GM19099 (cell line): ENCODE measurements around the gene TMEM198.

Source experiments
- POLR2A ChIP-seq: IDR thresholded peaks from 3 replicates; pipeline ENCODE4 v1.6.1; 2011; ENCODE audit warnings: low read depth; ENCODE audit not compliant: insufficient read length; ENCODE audit errors: extremely low read depth

Gene TMEM198

DNA sequence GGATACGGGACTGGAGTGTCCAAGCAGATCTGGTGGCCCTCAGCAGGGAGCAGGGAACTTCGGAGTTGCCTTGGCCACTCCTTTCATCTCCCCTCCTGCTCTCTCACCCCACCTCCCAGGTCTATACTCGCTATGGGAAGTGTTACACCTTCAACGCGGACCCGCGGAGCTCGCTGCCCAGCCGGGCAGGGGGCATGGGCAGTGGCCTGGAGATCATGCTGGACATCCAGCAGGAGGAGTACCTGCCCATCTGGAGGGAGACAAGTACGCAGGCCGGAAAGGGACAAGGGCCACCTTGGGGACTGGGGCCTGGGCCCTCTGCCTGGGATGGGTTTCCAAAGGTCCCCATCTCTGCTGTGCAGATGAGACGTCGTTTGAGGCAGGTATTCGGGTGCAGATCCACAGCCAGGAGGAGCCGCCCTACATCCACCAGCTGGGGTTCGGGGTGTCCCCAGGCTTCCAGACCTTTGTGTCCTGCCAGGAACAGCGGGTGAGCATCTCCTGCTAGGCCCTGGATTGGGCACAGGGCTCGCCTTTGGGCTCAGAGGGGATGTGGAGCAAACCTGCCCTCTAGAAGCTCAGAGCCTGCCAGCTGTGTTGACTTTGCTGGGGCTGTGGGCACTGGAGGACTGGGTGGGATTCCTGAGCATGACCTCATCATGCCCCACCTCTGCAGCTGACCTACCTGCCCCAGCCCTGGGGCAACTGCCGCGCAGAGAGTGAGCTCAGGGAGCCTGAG, 12.0 kb upstream of the TMEM198 start:
- no peak for TF ChIP-seq POLR2A

DNA sequence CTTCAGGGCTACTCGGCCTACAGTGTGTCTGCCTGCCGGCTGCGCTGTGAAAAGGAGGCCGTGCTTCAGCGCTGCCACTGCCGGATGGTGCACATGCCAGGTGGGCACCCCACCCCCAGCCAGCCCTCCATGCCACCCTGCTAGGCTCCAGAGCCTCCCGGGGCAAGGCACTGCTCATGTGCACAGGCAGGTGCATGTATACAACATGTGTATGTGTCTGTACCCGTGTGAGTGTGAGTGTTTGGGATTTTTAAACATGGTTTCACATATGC, 11.5 kb upstream of the TMEM198 start:
- no peak for TF ChIP-seq POLR2A

DNA sequence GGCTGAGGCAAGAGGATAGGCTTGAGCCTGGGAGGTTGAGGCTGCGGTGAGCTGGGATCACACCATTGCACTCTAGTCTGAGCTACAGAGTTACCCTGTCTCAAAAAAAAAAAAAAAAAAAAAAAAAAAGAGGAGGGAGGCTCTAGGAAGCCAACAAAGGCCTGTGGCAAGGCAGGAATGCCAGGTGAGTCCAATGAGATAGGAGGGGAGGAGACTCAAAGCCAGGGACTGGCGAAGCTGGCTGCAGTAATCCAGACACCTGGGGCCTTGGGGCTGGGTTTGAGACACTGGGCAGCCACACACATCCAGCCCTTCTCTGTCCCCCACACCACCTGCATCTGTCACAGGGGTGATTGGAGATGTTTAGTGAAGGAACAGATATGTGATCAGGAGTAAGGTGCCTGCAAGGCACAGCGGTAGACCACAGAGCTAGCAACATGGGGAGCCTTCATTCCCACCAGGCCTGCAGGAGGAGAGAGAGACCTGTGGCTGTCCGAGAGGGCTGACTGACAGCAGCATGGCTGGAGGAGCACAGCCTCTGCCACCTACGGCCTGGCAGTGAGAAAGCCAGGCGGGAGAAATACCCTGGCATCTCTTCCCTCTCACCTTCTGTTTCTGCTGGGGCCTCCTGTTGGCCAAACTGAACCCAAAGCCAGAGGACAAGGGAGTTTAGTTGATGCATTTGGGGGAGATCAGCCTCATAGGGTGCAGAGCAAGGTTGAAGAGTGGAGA, 9.7 kb upstream of the TMEM198 start:
- TF ChIP-seq POLR2A, result no peak

- no peak for TF ChIP-seq POLR2A
These were observed 7.4 kb upstream of the TMEM198 start for GRCh38 chr2:219536425-219536824.

GRCh38 chr2:219536967-219537366, 6.9 kb upstream of the TMEM198 start:
- no peak for TF ChIP-seq POLR2A

GRCh38 chr2:219537657-219538488, 6.0 kb upstream of the TMEM198 start:
- TF ChIP-seq POLR2A, result no peak

DNA sequence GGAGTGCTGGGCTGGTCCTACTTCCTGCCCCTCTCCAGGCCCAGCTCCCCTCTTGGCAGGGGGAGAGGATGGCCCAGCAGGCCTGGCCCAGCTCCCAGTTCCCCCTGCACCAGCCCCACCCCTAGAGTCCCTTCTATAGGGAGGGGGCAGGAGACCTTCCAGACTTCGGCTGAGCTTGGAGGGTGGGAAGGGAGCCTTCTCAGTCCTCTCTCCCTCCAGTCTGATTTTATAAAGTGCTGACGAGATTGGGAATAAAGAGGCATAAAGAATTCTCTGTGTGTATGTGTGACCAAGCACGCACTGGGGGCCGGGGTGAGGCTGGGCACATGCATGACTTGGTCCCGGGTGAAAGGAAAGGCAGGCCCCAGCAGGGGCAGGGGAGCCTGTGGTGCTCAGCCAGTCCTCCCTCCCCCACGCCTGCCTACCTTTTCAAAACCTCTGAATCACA, 5.3 kb upstream of the TMEM198 start:
- no peak for TF ChIP-seq POLR2A

- TF ChIP-seq POLR2A, result no peak
These were observed 4.7 kb upstream of the TMEM198 start for GRCh38 chr2:219538956-219539788.

DNA sequence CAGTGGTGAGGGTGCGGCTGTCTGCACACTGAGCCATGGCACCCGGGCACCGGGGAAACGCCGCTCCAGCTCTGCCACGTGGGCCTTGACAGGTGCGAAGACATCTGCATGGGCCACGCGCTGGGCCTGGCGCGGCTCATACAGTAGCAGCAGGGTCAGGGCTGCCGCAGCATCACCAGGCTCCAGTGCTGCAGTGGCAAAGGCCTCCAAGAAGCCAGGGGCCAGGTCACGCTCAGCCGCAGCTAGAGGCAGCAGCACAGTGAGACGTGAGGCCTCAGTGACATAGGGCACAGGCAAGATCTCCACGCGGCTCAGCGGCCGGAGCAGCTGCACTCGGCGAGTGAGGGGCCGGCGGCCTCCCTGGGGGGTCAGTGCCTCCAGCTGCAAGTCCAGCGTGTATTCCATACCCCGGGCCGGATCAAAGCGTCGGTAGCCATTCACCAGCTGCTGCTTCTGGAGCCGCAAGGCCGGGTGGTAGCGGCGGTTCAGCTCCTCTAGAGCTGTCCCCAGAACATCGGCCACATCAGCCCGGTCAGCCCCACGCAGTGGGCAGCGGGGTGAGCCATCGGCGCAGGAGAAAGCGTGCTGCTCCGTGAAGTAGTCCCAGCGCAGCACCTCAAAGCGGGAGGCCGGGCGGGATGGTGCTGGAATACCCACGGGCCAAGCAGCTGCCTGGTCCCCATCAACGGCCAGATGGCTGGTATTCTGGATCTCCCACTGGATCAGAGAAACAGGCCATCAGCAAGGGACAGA, 3.7 kb upstream of the TMEM198 start:
- TF ChIP-seq POLR2A, result no peak

- no peak for TF ChIP-seq POLR2A
These were observed 2.9 kb upstream of the TMEM198 start for GRCh38 chr2:219540784-219541504.

- no peak for TF ChIP-seq POLR2A
These were observed 2.1 kb upstream of the TMEM198 start for GRCh38 chr2:219541611-219542180.

GRCh38 chr2:219542931-219543595, 765 bp upstream of the TMEM198 start:
- no peak for TF ChIP-seq POLR2A

GRCh38 chr2:219544567-219544966, 739 bp downstream of the TMEM198 start:
- no peak for TF ChIP-seq POLR2A

GRCh38 chr2:219545295-219545942, 1.6 kb downstream of the TMEM198 start:
- TF ChIP-seq POLR2A, result no peak
